AG09309 (cell line): ENCODE results near the gene CYP3A7.

Experiments used
- DNase-seq: peaks from one replicate; pipeline ENCODE4 v3.0.0-alpha.2; 2010; ENCODE audit warnings: low read depth
- H3K4me3 ChIP-seq: 2 replicates; pipeline ENCODE4 v1.5.1; 2011; ENCODE audit warnings: mild to moderate bottlenecking, low read depth, low read length, moderate library complexity; ENCODE audit not compliant: control insufficient read depth
- CTCF ChIP-seq: IDR thresholded peaks from 2 replicates; pipeline ENCODE4 v1.5.1; 2011; ENCODE audit warnings: mild to moderate bottlenecking, low read depth, low read length, inconsistent platforms; ENCODE audit not compliant: insufficient read depth, control insufficient read depth; ENCODE audit errors: missing control alignments

Gene CYP3A7

GRCh38 chr7:99720800-99721595, 14.0 kb downstream of the CYP3A7 start:
- no peak for TF ChIP-seq CTCF
- DNase-seq, result no peak

GRCh38 chr7:99719996-99720769, 14.8 kb downstream of the CYP3A7 start:
- no peak for TF ChIP-seq CTCF
- DNase-seq, result no peak
- H3K4me3 ChIP-seq, result no peak overlapping the region

More at GRCh38 chr7:99720800-99721595, 14.0 kb downstream of the CYP3A7 start:
- no peak overlapping the region for H3K4me3 ChIP-seq

DNA sequence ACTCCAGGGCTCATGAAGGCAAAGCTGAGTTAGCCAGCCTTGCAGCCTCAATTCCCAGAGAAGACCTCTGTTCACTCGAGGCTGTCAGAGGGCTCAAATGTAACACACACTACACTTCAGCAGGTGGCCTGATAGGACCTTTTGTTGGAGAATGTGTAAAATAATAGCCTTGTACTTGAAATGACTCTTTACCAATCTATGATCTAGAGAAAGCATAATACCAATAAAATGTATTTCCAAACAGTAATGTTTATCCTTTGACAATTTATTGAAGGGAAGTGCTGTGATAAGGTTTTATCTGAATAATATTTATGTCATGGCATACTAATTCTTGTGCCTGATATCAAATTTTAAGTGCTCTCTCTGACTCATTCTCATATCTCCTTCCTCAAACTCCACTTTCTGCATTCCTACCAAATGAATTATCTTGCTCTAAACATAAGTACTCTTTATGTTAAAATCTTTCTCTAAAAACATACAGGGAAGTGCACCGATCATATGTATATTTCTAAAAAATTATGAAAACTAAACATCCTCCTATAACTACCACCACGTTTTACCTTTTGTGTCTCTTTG, 20.9 kb downstream of the CYP3A7 start:
- no peak overlapping the region for H3K4me3 ChIP-seq
- DNase-seq, result no peak
- no peak for TF ChIP-seq CTCF

GRCh38 chr7:99709838-99710578, 25.0 kb downstream of the CYP3A7 start:
- no peak overlapping the region for H3K4me3 ChIP-seq
- no peak for TF ChIP-seq CTCF
- DNase-seq, result no peak

GRCh38 chr7:99709260-99709659, 25.7 kb downstream of the CYP3A7 start:
- no peak for TF ChIP-seq CTCF
- DNase-seq, result no peak
- no peak overlapping the region for H3K4me3 ChIP-seq

DNA sequence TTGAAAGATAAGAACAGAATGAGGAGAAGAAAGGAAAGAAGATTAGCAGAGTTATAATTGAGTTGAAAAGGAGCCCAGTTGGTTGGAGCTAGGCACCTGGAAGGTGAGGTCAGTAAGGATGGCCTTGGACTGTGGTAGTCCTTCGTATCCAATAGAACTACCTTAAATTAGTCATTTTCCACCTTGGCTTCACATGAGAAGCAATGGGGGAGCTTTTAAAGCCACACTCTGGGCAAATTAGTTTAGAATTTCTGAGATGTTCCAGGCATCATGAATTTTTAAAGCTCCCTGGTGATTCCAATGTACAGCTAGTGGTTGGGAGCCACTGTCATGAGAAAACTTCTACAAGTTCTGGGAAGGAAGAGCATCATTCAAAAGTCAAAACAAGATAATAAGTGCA, 27.9 kb downstream of the CYP3A7 start:
- TF ChIP-seq CTCF, result no peak
- no peak overlapping the region for H3K4me3 ChIP-seq
- no peak for DNase-seq
